ENCODE data around the gene NFATC1.

NFATC1 gene

GRCh38 chr18:79568543-79569205 is 172.9 kb downstream of the NFATC1 start:
- intact Hi-C loops (cut with micrococcal nuclease) = no loop called here
- Mint-ChIP-seq H3K4me3 (no peak overlapping the region), H3K4me1 (ENCODE audit: low read depth) (peaks cover 6% of the 10 kb centered on the region), H3K27ac (no peak overlapping the region), H3K36me3 (ENCODE audit: low read depth) (no peaks in the 10 kb centered on the region), H3K27me3 (peaks cover 22% of the 10 kb centered on the region), H3K9me3 (peaks cover 19% of the 10 kb centered on the region)

- H3K27ac Mint-ChIP-seq = no peak overlapping the region
- H3K36me3 Mint-ChIP-seq (ENCODE audit: low read depth) = no peaks in the 10 kb centered on the region
- H3K4me3 Mint-ChIP-seq = no peak overlapping the region
- H3K9me3 Mint-ChIP-seq = peaks cover 22% of the 10 kb centered on the region
- intact Hi-C loops (cut with micrococcal nuclease) = no loop called here
- H3K27me3 Mint-ChIP-seq = peaks cover 22% of the 10 kb centered on the region
- H3K4me1 Mint-ChIP-seq (ENCODE audit: low read depth) = peaks cover 8% of the 10 kb centered on the region
These were observed 174.0 kb downstream of the NFATC1 start for GRCh38 chr18:79569720-79570119.

GRCh38 chr18:79570266-79571201 is 174.8 kb downstream of the NFATC1 start:
- H3K4me1 Mint-ChIP-seq (ENCODE audit: low read depth) = peaks cover 16% of the 10 kb centered on the region
- intact Hi-C loops (cut with micrococcal nuclease) = no loop called here
- peaks cover 26% of the 10 kb centered on the region for H3K27me3 Mint-ChIP-seq
- H3K9me3 Mint-ChIP-seq = peaks cover 22% of the 10 kb centered on the region
- H3K36me3 Mint-ChIP-seq (ENCODE audit: low read depth) = no peaks in the 10 kb centered on the region
- H3K4me3 Mint-ChIP-seq = no peak overlapping the region
- peak overlapping the region; percentile 3 for H3K27ac Mint-ChIP-seq

GRCh38 chr18:79571211-79572092 is 175.7 kb downstream of the NFATC1 start:
- H3K4me1 Mint-ChIP-seq (ENCODE audit: low read depth) = peaks cover 19% of the 10 kb centered on the region
- H3K27ac Mint-ChIP-seq = peak overlapping the region; percentile 3
- no peaks in the 10 kb centered on the region for H3K36me3 Mint-ChIP-seq (ENCODE audit: low read depth)
- no peak overlapping the region for H3K4me3 Mint-ChIP-seq
- peaks cover 22% of the 10 kb centered on the region for H3K9me3 Mint-ChIP-seq
- peaks cover 30% of the 10 kb centered on the region for H3K27me3 Mint-ChIP-seq
- intact Hi-C loops (cut with micrococcal nuclease) = no loop called here

GRCh38 chr18:79572093-79572780 is 176.5 kb downstream of the NFATC1 start:
- intact Hi-C loops (cut with micrococcal nuclease) = no loop called here
- Mint-ChIP-seq H3K36me3 (ENCODE audit: low read depth) (no peaks in the 10 kb centered on the region), H3K27ac (no peak overlapping the region), H3K4me3 (no peak overlapping the region), H3K9me3 (peaks cover 22% of the 10 kb centered on the region), H3K27me3 (peaks cover 28% of the 10 kb centered on the region), H3K4me1 (ENCODE audit: low read depth) (peaks cover 20% of the 10 kb centered on the region)

GRCh38 chr18:79572848-79573451 is 177.2 kb downstream of the NFATC1 start:
- Mint-ChIP-seq H3K9me3 (peaks cover 22% of the 10 kb centered on the region), H3K27ac (no peak overlapping the region), H3K27me3 (peaks cover 25% of the 10 kb centered on the region), H3K36me3 (ENCODE audit: low read depth) (no peaks in the 10 kb centered on the region), H3K4me1 (ENCODE audit: low read depth) (peaks cover 27% of the 10 kb centered on the region), H3K4me3 (no peak overlapping the region)
- intact Hi-C loops (cut with micrococcal nuclease) = no loop called here

- peaks cover 32% of the 10 kb centered on the region for H3K4me1 Mint-ChIP-seq (ENCODE audit: low read depth)
- no peak overlapping the region for H3K27ac Mint-ChIP-seq
These were observed 178.3 kb downstream of the NFATC1 start for GRCh38 chr18:79573921-79574491.

GRCh38 chr18:79574938-79575525 is 179.3 kb downstream of the NFATC1 start:
- peaks cover 22% of the 10 kb centered on the region for H3K9me3 Mint-ChIP-seq
- intact Hi-C loops (cut with micrococcal nuclease) = no loop called here
- H3K27me3 Mint-ChIP-seq = peaks cover 21% of the 10 kb centered on the region
- H3K4me3 Mint-ChIP-seq = no peak overlapping the region
- no peaks in the 10 kb centered on the region for H3K36me3 Mint-ChIP-seq (ENCODE audit: low read depth)
- peaks cover 32% of the 10 kb centered on the region for H3K4me1 Mint-ChIP-seq (ENCODE audit: low read depth)
- peak overlapping the region; percentile 61 for H3K27ac Mint-ChIP-seq

More at GRCh38 chr18:79573921-79574491, 178.3 kb downstream of the NFATC1 start:
- Mint-ChIP-seq H3K4me3 (no peak overlapping the region), H3K27me3 (peaks cover 24% of the 10 kb centered on the region), H3K9me3 (peaks cover 22% of the 10 kb centered on the region), H3K36me3 (ENCODE audit: low read depth) (no peaks in the 10 kb centered on the region)
- intact Hi-C loops (cut with micrococcal nuclease) = no loop called here

- H3K4me1 Mint-ChIP-seq (ENCODE audit: low read depth) = peaks cover 28% of the 10 kb centered on the region
- no peak overlapping the region for H3K4me3 Mint-ChIP-seq
- H3K9me3 Mint-ChIP-seq = peaks cover 22% of the 10 kb centered on the region
- H3K27me3 Mint-ChIP-seq = peaks cover 19% of the 10 kb centered on the region
- H3K36me3 Mint-ChIP-seq (ENCODE audit: low read depth) = no peaks in the 10 kb centered on the region
- no peak overlapping the region for H3K27ac Mint-ChIP-seq
- intact Hi-C loops (cut with micrococcal nuclease) = no loop called here
These were observed 180.4 kb downstream of the NFATC1 start for GRCh38 chr18:79575891-79576685.

- Mint-ChIP-seq H3K4me1 (ENCODE audit: low read depth) (peaks cover 26% of the 10 kb centered on the region), H3K9me3 (peaks cover 22% of the 10 kb centered on the region), H3K27ac (no peak overlapping the region), H3K27me3 (peaks cover 13% of the 10 kb centered on the region), H3K36me3 (ENCODE audit: low read depth) (no peaks in the 10 kb centered on the region), H3K4me3 (no peak overlapping the region)
- intact Hi-C loops (cut with micrococcal nuclease) = no loop called here
These were observed 181.1 kb downstream of the NFATC1 start for GRCh38 chr18:79576686-79577351.

GRCh38 chr18:79577451-79578395 is 182.0 kb downstream of the NFATC1 start:
- intact Hi-C loops (cut with micrococcal nuclease) = no loop called here
- H3K27me3 Mint-ChIP-seq = peaks cover 11% of the 10 kb centered on the region
- peaks cover 13% of the 10 kb centered on the region for H3K9me3 Mint-ChIP-seq

More at GRCh38 chr18:79577451-79578395, 182.0 kb downstream of the NFATC1 start:
- no peaks in the 10 kb centered on the region for H3K36me3 Mint-ChIP-seq (ENCODE audit: low read depth)
- peak overlapping the region; percentile 50 for H3K27ac Mint-ChIP-seq
- H3K4me3 Mint-ChIP-seq = no peak overlapping the region
- peaks cover 26% of the 10 kb centered on the region for H3K4me1 Mint-ChIP-seq (ENCODE audit: low read depth)

All from dendritic cell treated with granulocyte-macrophage colony-stimulating factor and Interleukin-4, amounts not matched to agents 40 ng/mL and 50 ng/mL, for 4 days (primary cell).